Esophagus (tissue), 2 donors: ENCODE results near the gene ACOT11. TPM values are rescaled to one million over a fixed set of nuclear protein-coding genes. Genes with fewer than 3 reads are reported as not detected.
A peak's percentile ranks its signal among the peaks of the same experiment; 100 is the strongest.

ENCODE experiments used
- H3K27ac ChIP-seq, 2 donors: one replicate each; pipeline ENCODE4 v1.5.1; 2013; ENCODE audit warnings: low read depth in 2 of 2, mild to moderate bottlenecking in 2 of 2, inconsistent platforms in 1 of 2, low read length in 1 of 2, moderate library complexity in 1 of 2
- H3K27me3 ChIP-seq, 2 donors: one replicate each; pipeline ENCODE4 v1.6.1; 2013; ENCODE audit warnings: low read length in 2 of 2, control low read depth in 1 of 2, mild to moderate bottlenecking in 1 of 2; ENCODE audit not compliant: insufficient read depth in 2 of 2, control insufficient read depth in 1 of 2
- H3K36me3 ChIP-seq, 2 donors: one replicate each; pipeline ENCODE4 v1.6.1; 2013; ENCODE audit warnings: low read length in 1 of 2; ENCODE audit not compliant: control insufficient read depth in 2 of 2, insufficient read depth in 2 of 2
- H3K4me1 ChIP-seq, 2 donors: one replicate each; pipeline ENCODE4 v1.6.1; 2013; ENCODE audit warnings: low read length in 1 of 2; ENCODE audit not compliant: control insufficient read depth in 2 of 2, insufficient read depth in 2 of 2
- H3K4me3 ChIP-seq, 2 donors: one replicate each; pipeline ENCODE4 v1.5.1; 2013; ENCODE audit warnings: low read length in 2 of 2, mild to moderate bottlenecking in 2 of 2, low read depth in 1 of 2, moderate library complexity in 1 of 2
- H3K9me3 ChIP-seq, 2 donors: one replicate each; pipeline ENCODE4 v1.6.1; 2013; ENCODE audit warnings: mild to moderate bottlenecking in 2 of 2, low read depth in 1 of 2, low read length in 1 of 2, moderate library complexity in 1 of 2; ENCODE audit not compliant: control insufficient read depth in 2 of 2, insufficient read depth in 1 of 2
- WGBS, 2 donors: extraction: QIAGEN DNeasy Blood & Tissue Kit; methylation state at CpG; one replicate each; pipeline ENCODE4 v1.1.7; 2013; 5-methylcytosine and 5-hydroxymethylcytosine counted together
- polyA plus RNA-seq, 2 donors: library from polyadenylated mRNA; stranded (reverse); fragments of 200-250 nt; gene quantifications; one replicate each; pipeline ENCODE4 v1.2.3, GENCODE V29; 2013
- donor health status: healthy with polysubstance abuse.
- donor health status: Bipolar disorder and iron deficiency.

Gene ACOT11
- polyA plus RNA-seq, 2 donors = 10.5 to 13.0 TPM

DNA sequence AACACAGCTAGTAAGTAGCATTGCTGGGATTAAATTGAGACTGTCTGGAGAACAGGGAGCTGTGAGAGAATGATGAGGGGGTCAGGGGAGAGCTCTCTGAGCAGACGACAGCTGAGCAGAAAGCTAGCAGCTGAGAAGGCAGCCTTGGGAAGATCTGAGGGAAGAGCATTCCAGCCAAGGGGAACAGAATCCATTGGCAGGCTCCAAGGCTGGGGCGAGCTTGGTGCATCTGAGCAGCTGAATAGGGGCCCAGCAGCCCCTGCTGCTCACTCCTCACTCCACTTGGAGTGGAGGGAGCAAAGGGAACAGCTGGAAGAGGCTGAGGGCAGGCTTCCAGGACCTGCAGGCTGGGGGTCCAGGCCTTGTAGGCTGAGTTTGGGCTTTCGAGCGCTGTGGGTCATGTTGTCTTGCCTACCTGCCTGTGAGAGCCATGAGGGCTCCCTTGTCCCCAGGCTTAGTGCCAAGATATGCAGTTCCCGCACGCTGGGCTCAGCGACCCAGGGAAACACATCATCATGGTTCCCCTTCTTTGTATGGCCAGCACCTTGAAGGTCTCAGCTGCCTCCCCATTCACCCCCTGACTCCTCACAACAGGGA is 10.5 kb downstream of the ACOT11 start:
- Histone ChIP-seq H3K27ac (no peak overlapping the region), H3K4me3 (no peak overlapping the region), H3K36me3 (no peaks in the 10 kb centered on the region), H3K9me3 (no peaks in the 10 kb centered on the region), H3K27me3 (no peaks in the 10 kb centered on the region), H3K4me1 (peaks cover 2 to 4% of the 10 kb centered on the region in 2 donors)
- WGBS, 2 donors = 71% methylated on average over 6 to 7 of the region's 7 CpGs

- H3K36me3 ChIP-seq = no peaks in the 10 kb centered on the region
- peak overlapping the region in 1 of 2 donors; percentile 59 for H3K27ac ChIP-seq
- H3K4me1 ChIP-seq = peaks cover 2 to 4% of the 10 kb centered on the region in 2 donors
- no peaks in the 10 kb centered on the region for H3K27me3 ChIP-seq
- 56 to 64% methylated on average over 9 of the region's 9 CpGs for WGBS, 2 donors
- no peak overlapping the region for H3K4me3 ChIP-seq
- H3K9me3 ChIP-seq = no peaks in the 10 kb centered on the region
These were observed 11.1 kb downstream of the ACOT11 start for GRCh38 chr1:54559111-54559548.

- Histone ChIP-seq H3K36me3 (no peaks in the 10 kb centered on the region), H3K4me1 (peaks cover 2 to 6% of the 10 kb centered on the region in 2 donors), H3K27ac (no peak overlapping the region), H3K27me3 (no peaks in the 10 kb centered on the region), H3K4me3 (no peak overlapping the region), H3K9me3 (no peaks in the 10 kb centered on the region)
- WGBS, 2 donors = 75 to 77% methylated on average over 3 of the region's 3 CpGs
These were observed 11.8 kb downstream of the ACOT11 start for GRCh38 chr1:54559771-54560231.

GRCh38 chr1:54564312-54565112 is 16.5 kb downstream of the ACOT11 start:
- 50 to 56% methylated on average over 17 of the region's 17 CpGs for WGBS, 2 donors
- Histone ChIP-seq H3K4me3 (peak overlapping the region in 1 of 2 donors; percentile 11), H3K9me3 (no peaks in the 10 kb centered on the region), H3K27me3 (no peaks in the 10 kb centered on the region), H3K27ac (peak overlapping the region; percentile 30 to 44), H3K36me3 (no peaks in the 10 kb centered on the region), H3K4me1 (peaks cover 6 to 8% of the 10 kb centered on the region in 2 donors)

DNA sequence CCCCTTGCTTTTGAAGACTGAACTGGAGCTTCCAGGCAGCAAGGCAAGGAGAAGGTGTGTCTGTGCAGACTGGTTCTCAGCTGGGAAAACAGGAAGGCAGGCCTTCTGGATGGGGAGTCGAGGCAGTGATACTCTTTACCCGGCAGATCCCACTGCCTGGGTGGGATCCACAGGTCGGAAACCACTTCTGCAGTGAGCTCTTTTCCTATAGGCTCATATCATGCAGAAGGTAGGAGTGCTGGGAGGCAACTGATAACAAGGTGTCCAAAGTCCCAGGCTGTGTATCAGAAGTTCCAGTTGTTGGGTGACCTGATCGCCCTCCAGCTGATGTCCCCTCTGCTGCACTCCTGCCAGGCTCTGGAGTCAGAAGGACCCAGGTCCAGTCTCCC is 17.1 kb downstream of the ACOT11 start:
- peak overlapping the region in 1 of 2 donors; percentile 11 for H3K4me3 ChIP-seq
- H3K27me3 ChIP-seq = no peaks in the 10 kb centered on the region
- H3K27ac ChIP-seq = peak overlapping the region in 1 of 2 donors; percentile 30
- H3K36me3 ChIP-seq = no peaks in the 10 kb centered on the region
- WGBS, 2 donors = 73 to 80% methylated on average over 4 of the region's 4 CpGs
- H3K4me1 ChIP-seq = peaks cover 4 to 6% of the 10 kb centered on the region in 2 donors
- no peaks in the 10 kb centered on the region for H3K9me3 ChIP-seq

DNA sequence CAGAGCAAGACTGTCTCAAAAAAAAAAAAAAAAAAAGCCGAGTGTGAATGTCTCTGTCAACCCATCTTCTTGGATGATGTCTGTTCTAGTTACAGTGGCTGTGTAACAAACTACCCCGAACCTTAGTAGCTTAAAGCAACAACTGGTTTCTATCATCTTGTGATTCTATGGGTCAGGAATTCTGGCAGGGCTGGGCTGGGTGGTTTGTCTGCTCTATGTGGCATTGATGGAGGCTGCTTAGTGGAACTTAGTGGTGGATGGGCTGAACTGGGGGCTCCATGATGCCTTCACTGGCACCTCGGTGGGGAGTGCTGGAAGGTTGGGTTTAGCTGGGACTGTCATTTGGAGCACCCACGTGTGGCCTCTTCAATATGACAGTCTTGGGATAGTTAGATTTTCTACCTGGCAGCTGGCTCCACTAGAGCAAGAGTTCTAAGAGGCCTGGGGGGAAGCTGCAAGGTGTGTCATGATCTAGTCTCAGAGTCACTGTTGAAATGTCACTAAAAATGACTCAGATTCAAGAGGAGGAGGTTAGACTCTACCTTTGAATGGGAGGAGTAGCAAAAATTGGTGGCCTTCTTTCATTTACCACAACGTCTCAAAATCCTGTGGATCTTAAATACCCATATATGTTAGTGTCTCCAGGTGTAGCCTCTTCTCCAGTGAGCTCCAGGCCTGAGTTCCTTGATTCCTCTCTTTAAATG is 18.6 kb downstream of the ACOT11 start:
- H3K27me3 ChIP-seq = no peaks in the 10 kb centered on the region
- 81% methylated on average over 5 of the region's 5 CpGs for WGBS, 2 donors
- H3K9me3 ChIP-seq = no peaks in the 10 kb centered on the region
- H3K4me1 ChIP-seq = peaks cover 4 to 7% of the 10 kb centered on the region in 2 donors
- H3K27ac ChIP-seq = peak overlapping the region in 1 of 2 donors; percentile 74
- no peaks in the 10 kb centered on the region for H3K36me3 ChIP-seq
- H3K4me3 ChIP-seq = no peak overlapping the region

GRCh38 chr1:54567961-54568360 is 19.9 kb downstream of the ACOT11 start:
- Histone ChIP-seq H3K36me3 (no peaks in the 10 kb centered on the region), H3K27me3 (no peaks in the 10 kb centered on the region), H3K9me3 (no peaks in the 10 kb centered on the region), H3K4me1 (peaks cover 7 to 11% of the 10 kb centered on the region in 2 donors), H3K27ac (peak overlapping the region in 1 of 2 donors; percentile 75), H3K4me3 (no peak overlapping the region)
- 45 to 77% methylated on average over 5 of the region's 5 CpGs for WGBS, 2 donors

GRCh38 chr1:54569339-54569738 is 21.3 kb downstream of the ACOT11 start:
- H3K27ac ChIP-seq = peak overlapping the region in 1 of 2 donors; percentile 61
- H3K4me1 ChIP-seq = peaks cover 5 to 14% of the 10 kb centered on the region in 2 donors
- H3K9me3 ChIP-seq = no peaks in the 10 kb centered on the region
- H3K27me3 ChIP-seq = no peaks in the 10 kb centered on the region
- WGBS, 2 donors = 52 to 54% methylated on average over 4 of the region's 4 CpGs
- no peaks in the 10 kb centered on the region for H3K36me3 ChIP-seq
- H3K4me3 ChIP-seq = no peak overlapping the region

GRCh38 chr1:54570161-54570560 is 22.1 kb downstream of the ACOT11 start:
- H3K36me3 ChIP-seq = no peaks in the 10 kb centered on the region
- no peak overlapping the region for H3K4me3 ChIP-seq
- H3K27ac ChIP-seq = peak overlapping the region in 1 of 2 donors; percentile 74
- no peaks in the 10 kb centered on the region for H3K9me3 ChIP-seq
- peaks cover 5 to 14% of the 10 kb centered on the region in 2 donors for H3K4me1 ChIP-seq
- WGBS, 2 donors = 94 to 95% methylated on average over 5 of the region's 5 CpGs
- no peaks in the 10 kb centered on the region for H3K27me3 ChIP-seq
